Esophagus muscularis mucosa (tissue), 4 donors: Measurements from ENCODE around the gene CCDC61. TPM values are rescaled to one million over a fixed set of nuclear protein-coding genes. Genes with fewer than 3 reads are reported as not detected.

Source experiments
- DNase-seq: peaks from one replicate; pipeline ENCODE4 v3.0.0-alpha.2; 2017; ENCODE audit errors: extremely low spot score
- H3K27ac ChIP-seq, 4 donors: fragments of 200-600 bp; sonication (generic); replicated peaks in 1 of 4; 1 replicate in 3 of 4; 2 replicates in 1 of 4; pipeline ENCODE4 v1.5.1; 2016 to 2019; ENCODE audit warnings: mild to moderate bottlenecking in 1 of 4
- H3K27me3 ChIP-seq, 4 donors: fragments of 200-600 bp; sonication (generic); one replicate each; pipeline versions ENCODE4 v1.5.1 to v1.6.0; 2016 to 2019
- H3K36me3 ChIP-seq, 4 donors: fragments of 200-600 bp; sonication (generic); one replicate each; pipeline ENCODE4 v1.5.1; 2016 to 2019
- H3K4me1 ChIP-seq, 4 donors: fragments of 200-600 bp; sonication (generic); one replicate each; pipeline ENCODE4 v1.5.1; 2016 to 2019
- H3K4me3 ChIP-seq, 4 donors: fragments of 200-600 bp; sonication (generic); 1 replicate in 2 of 4; 2 replicates in 2 of 4; pipeline ENCODE4 v1.5.1; 2016 to 2019; ENCODE audit warnings: mild to moderate bottlenecking in 4 of 4, moderate library complexity in 1 of 4
- H3K9me3 ChIP-seq, 4 donors: fragments of 200-600 bp; sonication (generic); 1 replicate in 3 of 4; 2 replicates in 1 of 4; pipeline ENCODE4 v1.5.1; 2016 to 2019
- CTCF ChIP-seq, 3 experiments: fragments of 200-600 bp in 2 of 3; fragments of 450-650 bp in 1 of 3; sonication (generic) in 2 of 3; IDR thresholded peaks; one replicate each; pipeline ENCODE4 v1.5.1; 2017 to 2019; ENCODE audit warnings: antibody characterized with exemption in 3 of 3, mild to moderate bottlenecking in 2 of 3, moderate library complexity in 1 of 3
- EP300 ChIP-seq: sonication (generic); formaldehyde crosslinking; IDR thresholded peaks from one replicate; pipeline ENCODE4 v1.6.1; 2017; ENCODE audit warnings: antibody characterized with exemption
- POLR2A ChIP-seq: fragments of 450-650 bp; IDR thresholded peaks from one replicate; pipeline ENCODE4 v1.6.1; 2017; ENCODE audit warnings: antibody characterized with exemption, moderate library complexity, mild to moderate bottlenecking, low read depth
- POLR2AphosphoS5 ChIP-seq, 2 donors: sonication (generic); formaldehyde crosslinking; IDR thresholded peaks; one replicate each; pipeline ENCODE4 v1.6.1; 2017; ENCODE audit warnings: antibody characterized with exemption in 2 of 2
- WGBS: methylation state at CpG from one replicate; pipeline ENCODE4 v1.1.5; 2018; 5-methylcytosine and 5-hydroxymethylcytosine counted together
- intact Hi-C: fragments of 100-400 bp; cut with DNase I; formaldehyde crosslinking; loops from one replicate; pipeline ENCODE4 v1.15.1; 2023
- total RNA-seq, 4 donors: library from RNA; depleted of rRNA; stranded (reverse); fragments of >200 nt; gene quantifications; one replicate each; pipeline versions ENCODE4 v1.1.0 to v1.2.1, GENCODE V29; 2016

The CCDC61 gene
- total RNA-seq, 4 donors from 2014 or later: 5.3 to 9.6 (median 8.6) TPM

- peaks cover 15 to 32% (median 27%) of the 10 kb centered on the region in 4 donors for H3K4me1 ChIP-seq
- H3K27me3 ChIP-seq: peaks cover 0 to 31% (median 5%) of the 10 kb centered on the region in 4 donors
- peaks cover 0 to 34% (median 0%) of the 10 kb centered on the region in 4 donors for H3K36me3 ChIP-seq
- peak overlapping the region in 3 of 4 donors; percentile 14 to 36 (median 24) for H3K4me3 ChIP-seq
- WGBS: 9% methylated on average over 34 of the region's 34 CpGs
- no peak overlapping the region for H3K27ac ChIP-seq
- no peak for TF ChIP-seq CTCF (IDR thresholded peaks at IDR 0.05)
- no peak for TF ChIP-seq POLR2AphosphoS5 (IDR thresholded peaks at IDR 0.05)
- TF ChIP-seq POLR2A: no peak
- TF ChIP-seq EP300: no peak
- intact Hi-C loops: no loop called here
- no peak for DNase-seq
- H3K9me3 ChIP-seq: no peaks in the 10 kb centered on the region
These were observed 5.4 kb downstream of the CCDC61 start for GRCh38 chr19:46000491-46001246.

GRCh38 chr19:46002678-46003275, 7.5 kb downstream of the CCDC61 start:
- Histone ChIP-seq H3K9me3 (no peaks in the 10 kb centered on the region), H3K36me3 (peaks cover 0 to 47% (median 11%) of the 10 kb centered on the region in 4 donors), H3K4me1 (peaks cover 6 to 22% (median 19%) of the 10 kb centered on the region in 4 donors), H3K4me3 (no peak overlapping the region), H3K27me3 (peaks cover 0 to 31% (median 5%) of the 10 kb centered on the region in 4 donors), H3K27ac (no peak overlapping the region)
- intact Hi-C loops: no loop called here
- no peak for DNase-seq
- TF ChIP-seq CTCF (IDR thresholded peaks at IDR 0.05) (no peak), POLR2AphosphoS5 (IDR thresholded peaks at IDR 0.05) (no peak), EP300 (no peak), POLR2A (no peak)
- no CpG with 5 or more reads among the region's 15 CpGs for WGBS

- Histone ChIP-seq H3K36me3 (peaks cover 0 to 61% (median 15%) of the 10 kb centered on the region in 4 donors), H3K4me3 (no peak overlapping the region), H3K27ac (no peak overlapping the region), H3K27me3 (peaks cover 0 to 6% (median 0%) of the 10 kb centered on the region in 4 donors), H3K4me1 (peaks cover 0 to 9% (median 4%) of the 10 kb centered on the region in 4 donors), H3K9me3 (no peaks in the 10 kb centered on the region)
- TF ChIP-seq POLR2A (no peak), POLR2AphosphoS5 (IDR thresholded peaks at IDR 0.05) (no peak), EP300 (no peak), CTCF (IDR thresholded peaks at IDR 0.05) (no peak)
- 100% methylated on average over 8 of the region's 13 CpGs for WGBS
- intact Hi-C loops: no loop called here
- DNase-seq: no peak
These were observed 11.1 kb downstream of the CCDC61 start for GRCh38 chr19:46006411-46006810.

- H3K27ac ChIP-seq: no peak overlapping the region
- WGBS: 64% methylated on average over 24 of the region's 28 CpGs
- intact Hi-C loops: loop anchor here (10.0 kb wide), 1 partner anchor 145 kb away; the partner anchor contains the start of genes FOXA3 and SYMPK
- peak; percentile 70 to 88 (median 76) for TF ChIP-seq CTCF (IDR thresholded peaks at IDR 0.05)
- TF ChIP-seq POLR2A: no peak
- peaks cover 0 to 38% (median 18%) of the 10 kb centered on the region in 4 donors for H3K36me3 ChIP-seq
- H3K4me1 ChIP-seq: peaks cover 5 to 13% (median 9%) of the 10 kb centered on the region in 4 donors
- DNase-seq: no peak
- no peaks in the 10 kb centered on the region for H3K9me3 ChIP-seq
- H3K27me3 ChIP-seq: peaks cover 0 to 38% (median 21%) of the 10 kb centered on the region in 4 donors
- H3K4me3 ChIP-seq: no peak overlapping the region
These were observed 14.6 kb downstream of the CCDC61 start for GRCh38 chr19:46009530-46010510.
